GM12878 (cell line): ENCODE measurements around the gene OSGIN1. TPM values are rescaled to one million over a fixed set of nuclear protein-coding genes. Genes with fewer than 3 reads are reported as not detected.
"Not testable (repeated sequence)": the region's sequence is repeated elsewhere in the genome, so short reads cannot be mapped to it uniquely, and the experiment has no call there.

Experiments used
- ATAC-seq: fragments of 200-7000 bp; cut with Tn5 transposase; 3 replicates; pipeline ENCODE4 v1.9.1; 2020; ENCODE audit warnings: mild to moderate bottlenecking, moderate library complexity
- BruUV-seq: library from RNA; stranded (reverse); fragments of 400-500 nt; replicated peaks from 2 replicates; lab custom pipeline; 2021; lab: Mats Ljungman, UMichigan
- CTCF ChIA-PET: fragments of 300-600 bp; sonication (Branson Sonifier 250); formaldehyde crosslinking; extraction: SDS; loops from one replicate; lab custom pipeline; 2021; ENCODE audit warnings: inconsistent platforms; lab: Yijun Ruan, JAX
- POLR2A ChIA-PET: fragments of 350-600 bp; formaldehyde crosslinking; extraction: SDS; loops from one replicate; lab custom pipeline; 2021; ENCODE audit warnings: inconsistent platforms; lab: Charles Lee
- RAD21 ChIA-PET: fragments of 300-600 bp; sonication (Branson Sonifier 250); formaldehyde crosslinking; loops from one replicate; lab custom pipeline; 2023; ENCODE audit warnings: antibody characterized with exemption; ENCODE audit not compliant: unreplicated experiment; lab: Charles Lee
- SMC1A ChIA-PET: fragments of 300-600 bp; sonication (Branson Sonifier 250); formaldehyde crosslinking; loops from one replicate; lab custom pipeline; 2023; ENCODE audit not compliant: unreplicated experiment, uncharacterized antibody; lab: Charles Lee
- DNase-seq: peaks from one replicate; pipeline ENCODE4 v3.0.0-alpha.2; 2011; ENCODE audit warnings: low read depth, low spot score
- FAIRE-seq: peaks from 3 replicates; lab custom pipeline; 2011; peaks lifted over from hg19 to GRCh38; lab: Jason Lieb, UNC
- H2AFZ ChIP-seq: 2 replicates; pipeline ENCODE4 v1.6.0; 2011; ENCODE audit warnings: low read depth, low read length, control low read depth; ENCODE audit not compliant: control insufficient read depth
- H3K27ac ChIP-seq: 2 replicates; pipeline ENCODE4 v1.5.1; 2011; ENCODE audit warnings: control low read depth; ENCODE audit not compliant: control insufficient read depth, insufficient read depth
- H3K27me3 ChIP-seq, 2 experiments: replicated peaks in 1 of 2; 2 replicates each; pipeline versions ENCODE4 v1.6.0 to v1.6.1; 2011; ENCODE audit warnings: low read length in 1 of 2; ENCODE audit not compliant: control insufficient read depth in 2 of 2, insufficient read depth in 2 of 2
- H3K36me3 ChIP-seq, 2 experiments: 2 replicates each; pipeline ENCODE4 v1.5.1; 2011; ENCODE audit warnings: low read length in 1 of 2; ENCODE audit not compliant: control insufficient read depth in 2 of 2, insufficient read depth in 2 of 2
- H3K4me1 ChIP-seq: 2 replicates; pipeline ENCODE4 v1.6.1; 2011; ENCODE audit warnings: mild to moderate bottlenecking, low read length, moderate library complexity, mixed read lengths; ENCODE audit not compliant: control insufficient read depth, insufficient read depth
- H3K4me2 ChIP-seq: 2 replicates; pipeline ENCODE4 v1.6.0; 2011; ENCODE audit warnings: control low read depth; ENCODE audit not compliant: control insufficient read depth, insufficient read depth
- H3K4me3 ChIP-seq: fragments of 200-600 bp; sonication (generic); 2 replicates; pipeline ENCODE4 v1.5.1; 2016
- H3K79me2 ChIP-seq: 2 replicates; pipeline ENCODE4 v1.6.0; 2011; ENCODE audit warnings: low read length; ENCODE audit not compliant: control insufficient read depth, insufficient read depth
- H3K9ac ChIP-seq: 2 replicates; pipeline ENCODE4 v1.8.0; 2011; ENCODE audit warnings: low read length, control low read depth, mixed read lengths; ENCODE audit not compliant: control insufficient read depth, insufficient read depth
- H3K9me3 ChIP-seq: replicated peaks from 3 replicates; pipeline ENCODE4 v1.5.1; 2011; ENCODE audit warnings: mild to moderate bottlenecking, low read length; ENCODE audit not compliant: control insufficient read depth, insufficient read depth
- H4K20me1 ChIP-seq: 2 replicates; pipeline ENCODE4 v1.6.0; 2011; ENCODE audit not compliant: control insufficient read depth, insufficient read depth
- PAX5 ChIP-seq: IDR thresholded peaks from 2 replicates; pipeline ENCODE4 v1.6.1; 2011; ENCODE audit warnings: low read depth, low read length, borderline replicate concordance
- SREBF2 ChIP-seq: IDR thresholded peaks from 2 replicates; pipeline ENCODE4 v1.6.1; 2012; ENCODE audit warnings: mild to moderate bottlenecking, low read length
- WGBS: methylation state at CpG from one replicate; pipeline ENCODE4 v1.1.6; 2016; ENCODE audit warnings: low lambda C conversion rate; ENCODE audit not compliant: insufficient replicate concordance, insufficient coverage; ENCODE audit errors: missing lambda C conversion rate; 5-methylcytosine and 5-hydroxymethylcytosine counted together
- in situ Hi-C: fragments of 300-500 bp; cut with MboI; formaldehyde crosslinking; loops from 9 replicates; pipeline ENCODE4 v1.14.3; 2018; ENCODE audit warnings: mixed read lengths
- intact Hi-C: fragments of 100-400 bp; cut with micrococcal nuclease; formaldehyde crosslinking; loops from one replicate; pipeline ENCODE4 v1.14.2; 2022; ENCODE audit not compliant: unreplicated experiment
- polyA plus RNA-seq, 11 experiments: library from polyadenylated mRNA; depleted of rRNA in 4 of 11; unstranded in 6 of 11; stranded (reverse) in 5 of 11; fragments of >200 nt; fragmentation: Nextera tagmentation in 4 of 11; fragmentation: Illumina TruSeq in 1 of 11; extraction: Ambion mirVana in 4 of 11; extraction: Trizol in 1 of 11; gene quantifications; 1 replicate in 1 of 11; 2 replicates in 10 of 11; pipeline versions ENCODE4 v1.2.1 to v1.2.3, GENCODE V29; 2011 to 2016; ENCODE audit warnings: inconsistent platforms in 2 of 11, missing spikeins in 2 of 11, low read depth in 1 of 11
- total RNA-seq, 4 experiments: library from RNA; depleted of rRNA in 3 of 4; stranded (reverse); fragments of >200 nt in 3 of 4; fragmentation: Illumina TruSeq in 1 of 4; extraction: Trizol in 1 of 4; gene quantifications; 2 replicates each; pipeline versions ENCODE4 v1.2.1 to v1.2.3, GENCODE V29; 2013 to 2021
- TF ChIP-seq, protein P1 (sequence below): fragments of 150-350 bp; IDR thresholded peaks from 2 replicates; pipeline ENCODE4 v1.6.1; 2016; ENCODE audit warnings: low read depth, low read length

Gene OSGIN1
- total and polyA plus RNA-seq, 10 of the 15 experiments (the other 5 are each of a cell fraction or from before 2014, with no cell fraction given), result 0.06 to 0.18 (median 0.13) TPM; not detected in 5

DNA sequence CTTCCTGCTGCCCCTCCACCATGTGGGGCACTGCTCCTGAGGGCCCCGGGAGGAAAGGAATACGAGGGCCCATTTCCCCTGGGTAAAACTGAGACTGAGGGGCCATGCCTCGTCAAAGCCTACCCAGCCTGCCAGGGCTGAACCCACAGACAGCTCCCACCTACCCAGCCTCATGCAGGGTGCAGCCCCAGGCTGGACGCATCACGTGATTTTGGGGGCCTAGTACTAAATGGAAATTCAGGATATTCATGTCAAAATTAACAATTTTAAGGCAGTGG, 3.4 kb upstream of the OSGIN1 start (continued):
- TF ChIP-seq, protein P1, sequence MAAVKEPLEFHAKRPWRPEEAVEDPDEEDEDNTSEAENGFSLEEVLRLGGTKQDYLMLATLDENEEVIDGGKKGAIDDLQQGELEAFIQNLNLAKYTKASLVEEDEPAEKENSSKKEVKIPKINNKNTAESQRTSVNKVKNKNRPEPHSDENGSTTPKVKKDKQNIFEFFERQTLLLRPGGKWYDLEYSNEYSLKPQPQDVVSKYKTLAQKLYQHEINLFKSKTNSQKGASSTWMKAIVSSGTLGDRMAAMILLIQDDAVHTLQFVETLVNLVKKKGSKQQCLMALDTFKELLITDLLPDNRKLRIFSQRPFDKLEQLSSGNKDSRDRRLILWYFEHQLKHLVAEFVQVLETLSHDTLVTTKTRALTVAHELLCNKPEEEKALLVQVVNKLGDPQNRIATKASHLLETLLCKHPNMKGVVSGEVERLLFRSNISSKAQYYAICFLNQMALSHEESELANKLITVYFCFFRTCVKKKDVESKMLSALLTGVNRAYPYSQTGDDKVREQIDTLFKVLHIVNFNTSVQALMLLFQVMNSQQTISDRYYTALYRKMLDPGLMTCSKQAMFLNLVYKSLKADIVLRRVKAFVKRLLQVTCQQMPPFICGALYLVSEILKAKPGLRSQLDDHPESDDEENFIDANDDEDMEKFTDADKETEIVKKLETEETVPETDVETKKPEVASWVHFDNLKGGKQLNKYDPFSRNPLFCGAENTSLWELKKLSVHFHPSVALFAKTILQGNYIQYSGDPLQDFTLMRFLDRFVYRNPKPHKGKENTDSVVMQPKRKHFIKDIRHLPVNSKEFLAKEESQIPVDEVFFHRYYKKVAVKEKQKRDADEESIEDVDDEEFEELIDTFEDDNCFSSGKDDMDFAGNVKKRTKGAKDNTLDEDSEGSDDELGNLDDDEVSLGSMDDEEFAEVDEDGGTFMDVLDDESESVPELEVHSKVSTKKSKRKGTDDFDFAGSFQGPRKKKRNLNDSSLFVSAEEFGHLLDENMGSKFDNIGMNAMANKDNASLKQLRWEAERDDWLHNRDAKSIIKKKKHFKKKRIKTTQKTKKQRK, result no peak
- TF ChIP-seq PAX5 (no peak), SREBF2 (no peak)

DNA sequence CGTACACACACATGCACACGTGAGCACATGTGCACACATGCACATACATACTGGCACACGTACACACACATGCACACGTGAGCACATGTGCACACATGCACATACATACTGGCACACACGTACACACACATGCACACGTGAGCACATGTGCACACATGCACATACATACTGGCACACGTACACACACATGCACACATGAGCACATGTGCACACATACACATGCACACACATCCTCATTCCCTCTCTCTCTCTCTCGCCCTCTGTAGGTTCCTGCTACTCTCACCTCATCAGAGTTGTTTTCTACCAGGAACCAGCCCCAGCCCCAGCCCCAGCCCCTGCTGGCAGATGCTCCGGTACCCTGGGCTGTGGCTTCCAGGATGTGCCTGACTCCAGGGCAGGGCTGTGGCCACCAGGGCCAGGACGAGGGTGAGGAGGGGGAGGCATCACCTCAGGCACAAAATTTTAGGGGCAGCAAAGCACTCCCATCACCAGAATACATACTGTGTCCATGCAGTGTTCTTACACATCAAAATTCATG, 2.1 kb upstream of the OSGIN1 start:
- DNase-seq, H3K9me3 ChIP-seq, POLR2A ChIA-PET, BruUV-seq, CTCF ChIA-PET, FAIRE-seq, H3K79me2 ChIP-seq, RAD21 ChIA-PET, H3K27ac ChIP-seq, H3K36me3 ChIP-seq, H3K4me1 ChIP-seq, H2AFZ ChIP-seq, H3K4me3 ChIP-seq, SMC1A ChIA-PET, H3K4me2 ChIP-seq, H3K27me3 ChIP-seq, H4K20me1 ChIP-seq, H3K9ac ChIP-seq, ATAC-seq: not testable (repeated sequence)
- intact Hi-C loops, result loop anchor here (10.0 kb wide), 2 partner anchors 354 to 554 kb away; partner anchors contain the start of gene MEAK7
- in situ Hi-C loops, result loop anchor here (10.0 kb wide), 1 partner anchor 654 kb away; no protein-coding TSS in a partner anchor
- WGBS, result 56% methylated on average over 10 of the region's 10 CpGs
